Keratinocyte (primary cell): ENCODE results near the gene SFXN1. TPM values are rescaled to one million over a fixed set of nuclear protein-coding genes. Genes with fewer than 3 reads are reported as not detected.

Experiments
- DNase-seq: peaks from one replicate; pipeline ENCODE4 v3.0.0-alpha.2; 2011; ENCODE audit warnings: low read depth, missing footprints, low spot score
- FAIRE-seq: peaks from 2 replicates; lab custom pipeline; 2011; peaks lifted over from hg19 to GRCh38; lab: Jason Lieb, UNC
- H2AFZ ChIP-seq: 2 replicates; pipeline ENCODE4 v1.6.0; 2012; ENCODE audit warnings: low read length, control low read depth, inconsistent platforms; ENCODE audit not compliant: control insufficient read depth
- H3K27ac ChIP-seq: 2 replicates; pipeline ENCODE4 v1.5.1; 2011; ENCODE audit warnings: low read length; ENCODE audit not compliant: control insufficient read depth, insufficient read depth
- H3K27me3 ChIP-seq: 3 replicates; pipeline ENCODE4 v1.6.0; 2011; ENCODE audit warnings: low read length; ENCODE audit not compliant: control insufficient read depth, insufficient read depth; ENCODE audit errors: extremely low read depth
- H3K36me3 ChIP-seq, 2 experiments: 2 replicates in 1 of 2; 3 replicates in 1 of 2; pipeline ENCODE4 v1.5.1; 2011; ENCODE audit warnings: low read length in 2 of 2, mild to moderate bottlenecking in 1 of 2; ENCODE audit not compliant: control insufficient read depth in 2 of 2, insufficient read depth in 2 of 2; ENCODE audit errors: extremely low read depth in 1 of 2
- H3K4me1 ChIP-seq: 3 replicates; pipeline ENCODE4 v1.5.1; 2011; ENCODE audit warnings: low read length; ENCODE audit not compliant: control insufficient read depth, insufficient read depth; ENCODE audit errors: extremely low read depth
- H3K4me2 ChIP-seq: 3 replicates; pipeline ENCODE4 v1.6.0; 2011; ENCODE audit warnings: low read depth, low read length; ENCODE audit not compliant: control insufficient read depth, insufficient read depth; ENCODE audit errors: extremely low read depth
- H3K4me3 ChIP-seq, 3 experiments: fragments of 200-600 bp in 1 of 3; sonication (generic) in 1 of 3; 2 replicates in 2 of 3; 3 replicates in 1 of 3; pipeline ENCODE4 v1.5.1; 2011 to 2016; ENCODE audit warnings: low read length in 3 of 3, mild to moderate bottlenecking in 3 of 3, control low read depth in 2 of 3, inconsistent platforms in 1 of 3, low read depth in 1 of 3, mixed read lengths in 1 of 3, mixed run types in 1 of 3, moderate library complexity in 1 of 3; ENCODE audit not compliant: control insufficient read depth in 2 of 3, insufficient read depth in 2 of 3; ENCODE audit errors: extremely low read depth in 1 of 3
- H3K79me2 ChIP-seq: 2 replicates; pipeline ENCODE4 v1.6.0; 2012; ENCODE audit warnings: low read length; ENCODE audit not compliant: control insufficient read depth, insufficient read depth
- H3K9ac ChIP-seq: 3 replicates; pipeline ENCODE4 v1.6.0; 2011; ENCODE audit warnings: low read length; ENCODE audit not compliant: control insufficient read depth, insufficient read depth; ENCODE audit errors: extremely low read depth
- H3K9me1 ChIP-seq: 3 replicates; pipeline ENCODE4 v1.6.0; 2011; ENCODE audit warnings: low read length; ENCODE audit not compliant: control insufficient read depth, insufficient read depth; ENCODE audit errors: extremely low read depth
- H3K9me3 ChIP-seq: 2 replicates; pipeline ENCODE4 v1.5.1; 2012; ENCODE audit warnings: low read depth, low read length; ENCODE audit not compliant: control insufficient read depth
- H4K20me1 ChIP-seq: 3 replicates; pipeline ENCODE4 v1.6.0; 2011; ENCODE audit warnings: low read length; ENCODE audit not compliant: control insufficient read depth, insufficient read depth; ENCODE audit errors: extremely low read depth
- CTCF ChIP-seq, 3 experiments: IDR thresholded peaks in 1 of 3; conservative IDR thresholded peaks in 1 of 3; optimal IDR thresholded peaks in 1 of 3; 2 replicates in 2 of 3; 3 replicates in 1 of 3; pipeline versions ENCODE3 to v1.5.1; 2011; ENCODE audit warnings: low read length in 3 of 3, mild to moderate bottlenecking in 3 of 3, moderate library complexity in 2 of 3, control low read depth in 1 of 3, inconsistent platforms in 1 of 3; ENCODE audit not compliant: insufficient read depth in 2 of 3; ENCODE audit errors: extremely low read depth in 1 of 3
- EZH2 ChIP-seq: IDR thresholded peaks from one replicate; pipeline ENCODE4 v1.6.1; 2012; ENCODE audit warnings: inconsistent platforms, mild to moderate bottlenecking, low read length, moderate library complexity
- dilution Hi-C: fragments of 300-500 bp; cut with MboI; formaldehyde crosslinking; loops from one replicate; pipeline ENCODE4 v1.7.0; 2020; ENCODE audit warnings: low sequenced_read_pairs; ENCODE audit not compliant: extremely low pct_ligation_motif_present
- polyA plus RNA-seq, 5 experiments: library from polyadenylated mRNA; depleted of rRNA in 3 of 5; stranded (reverse) in 3 of 5; stranded (forward) in 1 of 5; unstranded in 1 of 5; fragments of >200 nt; gene quantifications; 1 replicate in 1 of 5; 2 replicates in 3 of 5; 3 replicates in 1 of 5; pipeline versions ENCODE4 v1.2.1 to v1.2.3, GENCODE V29; 2011 to 2012; ENCODE audit warnings: missing spikeins in 2 of 5, low read depth in 1 of 5, low replicate concordance in 1 of 5

Gene SFXN1
- polyA plus RNA-seq, 1 donor (not counting 4 experiments of a cell fraction or from before 2014, with no cell fraction given), result 80.8 TPM

- Histone ChIP-seq H4K20me1 (no peaks in the 10 kb centered on the region), H3K4me1 (no peaks in the 10 kb centered on the region), H3K79me2 (no peaks in the 10 kb centered on the region), H3K36me3 (no peaks in the 10 kb centered on the region), H3K27me3 (peaks cover 2% of the 10 kb centered on the region), H2AFZ (no peak overlapping the region), H3K4me2 (no peak overlapping the region), H3K9ac (no peak overlapping the region), H3K9me3 (no peaks in the 10 kb centered on the region), H3K4me3 (no peak overlapping the region), H3K9me1 (no peaks in the 10 kb centered on the region), H3K27ac (no peak overlapping the region)
- FAIRE-seq, result no peak
- dilution Hi-C loops, result no loop called here
- no peak for DNase-seq
- TF ChIP-seq CTCF (optimal IDR thresholded peaks at IDR 0.05 in 1 of 3, IDR thresholded peaks at IDR 0.05 in 1 of 3, conservative IDR thresholded peaks at IDR 0.05 in 1 of 3; ENCODE audit: extremely low read depth in 1 of 3, insufficient read depth in 2 of 3, low read length in 3 of 3) (no peak), EZH2 (no peak)
These were observed 64.0 kb downstream of the SFXN1 start for GRCh38 chr5:175542232-175542965.

GRCh38 chr5:175542966-175543235 lies 64.5 kb downstream of the SFXN1 start:
- Histone ChIP-seq H3K9ac (no peak overlapping the region), H3K4me1 (no peaks in the 10 kb centered on the region), H3K36me3 (no peaks in the 10 kb centered on the region), H4K20me1 (no peaks in the 10 kb centered on the region), H3K9me1 (no peaks in the 10 kb centered on the region), H2AFZ (no peak overlapping the region), H3K9me3 (no peaks in the 10 kb centered on the region), H3K4me3 (no peak overlapping the region), H3K79me2 (no peaks in the 10 kb centered on the region), H3K4me2 (no peak overlapping the region), H3K27me3 (peaks cover 7% of the 10 kb centered on the region), H3K27ac (no peak overlapping the region)
- dilution Hi-C loops, result no loop called here
- DNase-seq (no peak), FAIRE-seq (no peak)
- TF ChIP-seq CTCF (optimal IDR thresholded peaks at IDR 0.05 in 1 of 3, IDR thresholded peaks at IDR 0.05 in 1 of 3, conservative IDR thresholded peaks at IDR 0.05 in 1 of 3; ENCODE audit: extremely low read depth in 1 of 3, insufficient read depth in 2 of 3, low read length in 3 of 3) (no peak), EZH2 (no peak)
